ENCODE measurements around the gene CIITA.
"Not testable (repeated sequence)": the region's sequence is repeated elsewhere in the genome, so short reads cannot be mapped to it uniquely, and the experiment has no call there.

Gene CIITA

GRCh38 chr16:10876799-10877341 is at the start of gene CIITA:
TSS of gene CIITA (plus strand) at chr16:10877202. CDS start at chr16:10877331, 129 bp downstream.
- TF ChIP-seq CTCF (IDR thresholded peaks at IDR 0.05; ENCODE audit: extremely low read depth, missing control alignments), result no peak
- DNase-seq (ENCODE audit: low spot score), result peak; percentile 84

GRCh38 chr16:10827691-10828341 is 49.2 kb upstream of the CIITA start:
- no peak for TF ChIP-seq CTCF (IDR thresholded peaks at IDR 0.05; ENCODE audit: extremely low read depth, missing control alignments)
- DNase-seq (ENCODE audit: low spot score), result no peak

- TF ChIP-seq CTCF (IDR thresholded peaks at IDR 0.05; ENCODE audit: extremely low read depth, missing control alignments), result no peak
- DNase-seq (ENCODE audit: low spot score), result no peak
Measured at GRCh38 chr16:10828851-10829366, 48.1 kb upstream of the CIITA start.

GRCh38 chr16:10829390-10830098 is 47.5 kb upstream of the CIITA start:
- DNase-seq (ENCODE audit: low spot score), result not testable (repeated sequence)

GRCh38 chr16:10830240-10830639 is 46.8 kb upstream of the CIITA start:
- not testable (repeated sequence) for DNase-seq (ENCODE audit: low spot score)

- no peak for DNase-seq (ENCODE audit: low spot score)
- TF ChIP-seq CTCF (IDR thresholded peaks at IDR 0.05; ENCODE audit: extremely low read depth, missing control alignments), result no peak
Measured at GRCh38 chr16:10831894-10832886, 44.8 kb upstream of the CIITA start.

GRCh38 chr16:10833271-10833670 is 43.7 kb upstream of the CIITA start:
- TF ChIP-seq CTCF (IDR thresholded peaks at IDR 0.05; ENCODE audit: extremely low read depth, missing control alignments), result no peak
- DNase-seq (ENCODE audit: low spot score), result no peak
